GM21528 (cell line): ENCODE results near the gene SSBP4.

ENCODE experiments used
- ATAC-seq: cut with Tn5 transposase; IDR thresholded peaks from one replicate; pipeline ENCODE4 v1.9.1; 2021; ENCODE audit warnings: mild to moderate bottlenecking, moderate library complexity; ENCODE audit not compliant: unreplicated experiment, low FRiP score

Gene SSBP4

GRCh38 chr19:18461471-18461870 lies 42.3 kb downstream of the SSBP4 start:
- no peak for ATAC-seq

GRCh38 chr19:18464646-18465045 lies 45.4 kb downstream of the SSBP4 start:
- no peak for ATAC-seq

- no peak for ATAC-seq
These were observed 46.2 kb downstream of the SSBP4 start for GRCh38 chr19:18465214-18465963.

- ATAC-seq, result no peak
These were observed 46.8 kb downstream of the SSBP4 start for GRCh38 chr19:18465964-18466339.

- ATAC-seq, result no peak
These were observed 47.2 kb downstream of the SSBP4 start for GRCh38 chr19:18466354-18466753.

GRCh38 chr19:18467978-18468377 lies 48.8 kb downstream of the SSBP4 start:
- no peak for ATAC-seq

GRCh38 chr19:18468517-18468916 lies 49.3 kb downstream of the SSBP4 start:
- ATAC-seq, result no peak

GRCh38 chr19:18469069-18469846 lies 50.1 kb downstream of the SSBP4 start:
- ATAC-seq, result no peak

GRCh38 chr19:18470787-18471186 lies 51.6 kb downstream of the SSBP4 start:
- no peak for ATAC-seq

- ATAC-seq, result no peak
These were observed 54.0 kb downstream of the SSBP4 start for GRCh38 chr19:18473003-18473705.

GRCh38 chr19:18473706-18474087 lies 54.5 kb downstream of the SSBP4 start:
- ATAC-seq, result no peak

GRCh38 chr19:18474366-18474887 lies 55.2 kb downstream of the SSBP4 start:
- ATAC-seq, result no peak

GRCh38 chr19:18475004-18475453 lies 55.8 kb downstream of the SSBP4 start:
- no peak for ATAC-seq

- ATAC-seq, result no peak
These were observed 56.6 kb downstream of the SSBP4 start for GRCh38 chr19:18475762-18476331.

- no peak for ATAC-seq
These were observed 57.4 kb downstream of the SSBP4 start for GRCh38 chr19:18476507-18477041.

- ATAC-seq, result no peak
These were observed 58.0 kb downstream of the SSBP4 start for GRCh38 chr19:18477042-18477779.

- no peak for ATAC-seq
These were observed 58.8 kb downstream of the SSBP4 start for GRCh38 chr19:18477974-18478373.

GRCh38 chr19:18478545-18479311 lies 59.5 kb downstream of the SSBP4 start:
- ATAC-seq, result no peak
